SK-N-MC (cell line): ENCODE data around the gene KIF26B.

Experiments used
- EZH2 ChIP-seq: fragments of 200-600 bp; sonication (generic); IDR thresholded peaks from one replicate; pipeline ENCODE4 v1.6.1; 2017; ENCODE audit warnings: antibody characterized with exemption
- POLR2AphosphoS5 ChIP-seq: IDR thresholded peaks from 2 replicates; pipeline ENCODE4 v1.6.1; 2012; ENCODE audit warnings: mild to moderate bottlenecking, low read depth, low read length, borderline replicate concordance

DNA sequence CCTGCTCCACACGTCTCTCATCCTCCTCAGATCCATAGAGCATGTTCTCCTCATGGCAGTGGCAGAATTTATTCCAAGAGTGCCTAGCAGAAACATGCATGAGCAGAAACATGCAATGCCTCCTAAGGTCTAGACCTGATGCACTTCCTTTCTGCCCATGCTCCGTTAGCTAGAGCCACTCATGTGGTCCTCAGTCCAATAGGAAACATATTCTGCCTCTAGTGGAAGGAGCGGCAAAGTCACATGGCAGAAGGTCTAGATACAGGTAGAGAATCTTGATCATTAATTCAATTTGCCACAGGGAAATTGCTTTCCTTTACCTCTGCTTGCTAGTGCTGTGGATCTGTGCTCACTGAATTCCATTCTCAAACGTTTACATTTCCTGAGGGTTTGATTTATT lies 130.4 kb downstream of the KIF26B start:
- TF ChIP-seq POLR2AphosphoS5 (no peak), EZH2 (no peak)
